IMR-90 (cell line): Measurements from ENCODE around the gene AKAP13. TPM values are rescaled to one million over a fixed set of nuclear protein-coding genes. Genes with fewer than 3 reads are reported as not detected.

Source experiments
- ATAC-seq: fragments of 200-7000 bp; cut with Tn5 transposase; 2 replicates; pipeline ENCODE4 v1.9.1; 2020; ENCODE audit warnings: low read depth, mild to moderate bottlenecking, moderate library complexity
- BruUV-seq: library from RNA; stranded (reverse); fragments of 400-500 nt; replicated peaks from 2 replicates; lab custom pipeline; 2021; lab: Mats Ljungman, UMichigan
- CTCF ChIA-PET: fragments of 300-600 bp; formaldehyde crosslinking; extraction: SDS; loops from one replicate; lab custom pipeline; 2021; ENCODE audit warnings: antibody characterized with exemption; lab: Yijun Ruan, JAX
- POLR2A ChIA-PET: fragments of 300-600 bp; sonication (Branson Sonifier 250); formaldehyde crosslinking; loops from one replicate; lab custom pipeline; 2022; ENCODE audit warnings: antibody characterized with exemption; ENCODE audit not compliant: unreplicated experiment; lab: Charles Lee
- DNase-seq: peaks from one replicate; pipeline ENCODE4 v3.0.0; 2013
- H2AFZ ChIP-seq: replicated peaks from 2 replicates; pipeline ENCODE3; 2013; ENCODE audit warnings: low read length, mild to moderate bottlenecking; ENCODE audit not compliant: poor library complexity
- H2AK5ac ChIP-seq: 2 replicates; pipeline ENCODE4 v1.6.1; 2013; ENCODE audit warnings: low read depth, low read length, inconsistent platforms
- H2AK9ac ChIP-seq: replicated peaks from 2 replicates; pipeline ENCODE3; 2013; ENCODE audit warnings: mild to moderate bottlenecking, low read depth, low read length, moderate library complexity; ENCODE audit not compliant: poor library complexity
- H2BK120ac ChIP-seq: 2 replicates; pipeline ENCODE4 v1.6.1; 2013; ENCODE audit warnings: low read depth, low read length, inconsistent platforms
- H2BK15ac ChIP-seq: 3 replicates; pipeline ENCODE4 v1.6.1; 2013; ENCODE audit warnings: low read depth, low read length, inconsistent platforms
- H2BK20ac ChIP-seq: 2 replicates; pipeline ENCODE4 v1.6.1; 2013; ENCODE audit warnings: low read depth, mild to moderate bottlenecking, inconsistent platforms, low read length, moderate library complexity
- H2BK5ac ChIP-seq: 2 replicates; pipeline ENCODE4 v1.6.1; 2013; ENCODE audit warnings: mild to moderate bottlenecking, low read depth, low read length, inconsistent platforms; ENCODE audit not compliant: poor library complexity, severe bottlenecking
- H3K14ac ChIP-seq: replicated peaks from 2 replicates; pipeline ENCODE4 v1.6.1; 2013; ENCODE audit warnings: low read depth, low read length, inconsistent platforms
- H3K18ac ChIP-seq: 2 replicates; pipeline ENCODE4 v1.6.1; 2013; ENCODE audit warnings: low read depth, low read length, control low read depth
- H3K23ac ChIP-seq: 2 replicates; pipeline ENCODE4 v1.6.1; 2013; ENCODE audit warnings: low read depth, low read length, inconsistent platforms
- H3K27ac ChIP-seq: 2 replicates; pipeline ENCODE4 v1.5.1; 2013; ENCODE audit warnings: mild to moderate bottlenecking, control low read depth, low read length; ENCODE audit not compliant: insufficient read depth
- H3K27me3 ChIP-seq: 2 replicates; pipeline ENCODE4 v1.6.1; 2013; ENCODE audit warnings: low read length; ENCODE audit not compliant: control insufficient read depth, insufficient read depth
- H3K36me3 ChIP-seq: 2 replicates; pipeline ENCODE4 v1.6.1; 2013; ENCODE audit warnings: low read length, mixed read lengths; ENCODE audit not compliant: control insufficient read depth, insufficient read depth
- H3K4ac ChIP-seq: 2 replicates; pipeline ENCODE4 v1.6.1; 2013; ENCODE audit warnings: low read depth, low read length, inconsistent platforms
- H3K4me1 ChIP-seq: 2 replicates; pipeline ENCODE4 v1.6.1; 2013; ENCODE audit warnings: low read length, mixed read lengths; ENCODE audit not compliant: control insufficient read depth, insufficient read depth
- H3K4me2 ChIP-seq: 2 replicates; pipeline ENCODE4 v1.6.1; 2013; ENCODE audit warnings: low read depth, mild to moderate bottlenecking, control low read depth, low read length, moderate library complexity
- H3K4me3 ChIP-seq: 2 replicates; pipeline ENCODE4 v1.5.1; 2013; ENCODE audit warnings: low read depth, mild to moderate bottlenecking, control low read depth, low read length, moderate library complexity; ENCODE audit not compliant: insufficient read depth
- H3K56ac ChIP-seq: 2 replicates; pipeline ENCODE4 v1.6.1; 2013; ENCODE audit warnings: low read length, inconsistent platforms; ENCODE audit not compliant: insufficient read depth; ENCODE audit errors: extremely low read depth
- H3K79me1 ChIP-seq, 2 experiments: 2 replicates each; pipeline ENCODE4 v1.6.1; 2013; ENCODE audit warnings: low read length in 2 of 2, inconsistent platforms in 1 of 2, low read depth in 1 of 2
- H3K9ac ChIP-seq: 2 replicates; pipeline ENCODE4 v1.6.1; 2013; ENCODE audit warnings: low read depth, low read length, control low read depth
- H3K9me1 ChIP-seq: 2 replicates; pipeline ENCODE4 v1.6.1; 2013; ENCODE audit warnings: low read length, inconsistent platforms; ENCODE audit not compliant: insufficient read depth
- H3K9me3 ChIP-seq: 2 replicates; pipeline ENCODE4 v1.6.1; 2013; ENCODE audit warnings: low read length; ENCODE audit not compliant: control insufficient read depth, insufficient read depth
- H4K20me1 ChIP-seq: 2 replicates; pipeline ENCODE4 v1.6.1; 2013; ENCODE audit warnings: low read length, inconsistent platforms; ENCODE audit not compliant: insufficient read depth
- H4K5ac ChIP-seq: 2 replicates; pipeline ENCODE4 v1.6.1; 2013; ENCODE audit warnings: mild to moderate bottlenecking, low read depth, low read length, control low read depth
- H4K8ac ChIP-seq, 2 experiments: 2 replicates each; pipeline ENCODE4 v1.6.1; 2013; ENCODE audit warnings: low read depth in 2 of 2, low read length in 2 of 2, control low read depth in 1 of 2, inconsistent platforms in 1 of 2
- H4K91ac ChIP-seq: 2 replicates; pipeline ENCODE4 v1.6.1; 2013; ENCODE audit warnings: low read depth, low read length, inconsistent platforms; ENCODE audit not compliant: insufficient read depth
- CEBPB ChIP-seq: IDR thresholded peaks from 2 replicates; pipeline ENCODE4 v1.6.1; 2012; ENCODE audit warnings: low read depth, low read length, improper control_type of control experiment
- CHD1 ChIP-seq: IDR thresholded peaks from 2 replicates; pipeline ENCODE4 v1.6.1; 2012; ENCODE audit warnings: low read depth, low read length, improper control_type of control experiment
- CTCF ChIP-seq: conservative IDR thresholded peaks from 2 replicates; pipeline ENCODE4 v1.5.1; 2012; ENCODE audit warnings: mild to moderate bottlenecking, low read depth, low read length, improper control_type of control experiment
- MAFK ChIP-seq: IDR thresholded peaks from 2 replicates; pipeline ENCODE4 v1.6.1; 2012; ENCODE audit warnings: low read depth, low read length, improper control_type of control experiment
- MAZ ChIP-seq: IDR thresholded peaks from 2 replicates; pipeline ENCODE4 v1.6.1; 2012; ENCODE audit warnings: low read depth, mild to moderate bottlenecking, low read length, improper control_type of control experiment, moderate library complexity, borderline replicate concordance
- MXI1 ChIP-seq: IDR thresholded peaks from 2 replicates; pipeline ENCODE4 v1.6.1; 2012; ENCODE audit warnings: low read depth, mild to moderate bottlenecking, low read length, moderate library complexity, borderline replicate concordance
- NFE2L2 ChIP-seq: fragments of 150-350 bp; IDR thresholded peaks from 2 replicates; pipeline ENCODE4 v1.6.1; 2016; ENCODE audit warnings: low read depth, mild to moderate bottlenecking, low read length
- POLR2A ChIP-seq: IDR thresholded peaks from 2 replicates; pipeline ENCODE4 v1.6.1; 2012; ENCODE audit warnings: mild to moderate bottlenecking, low read depth, low read length
- RAD21 ChIP-seq: IDR thresholded peaks from 2 replicates; pipeline ENCODE4 v1.6.1; 2012; ENCODE audit warnings: low read length, improper control_type of control experiment
- USF2 ChIP-seq: fragments of 150-350 bp; IDR thresholded peaks from 2 replicates; pipeline ENCODE4 v1.6.1; 2017; ENCODE audit warnings: mild to moderate bottlenecking, antibody characterized with exemption, low read length, low read depth
- WGBS, 2 experiments: methylation state at CpG; one replicate each; pipeline versions ENCODE4 v1.1.5 to v1.1.7; 2013; ENCODE audit warnings: missing lambda C conversion rate in 2 of 2; ENCODE audit not compliant: insufficient read length in 1 of 2; ENCODE audit errors: extremely low coverage in 2 of 2; 5-methylcytosine and 5-hydroxymethylcytosine counted together
- dilution Hi-C: fragments of 300-500 bp; cut with HindIII; formaldehyde crosslinking; loops from one replicate; pipeline ENCODE4 v1.14.3; 2018; ENCODE audit warnings: low sequenced_read_pairs; ENCODE audit not compliant: unreplicated experiment
- in situ Hi-C: fragments of 300-500 bp; cut with MboI; formaldehyde crosslinking; loops from 3 replicates; pipeline ENCODE4 v1.14.3; 2019; ENCODE audit warnings: low sequenced_read_pairs, inconsistent platforms, mixed read lengths
- intact Hi-C: fragments of 100-400 bp; cut with micrococcal nuclease; formaldehyde crosslinking; loops from 2 replicates; pipeline ENCODE4 v1.10.0; 2022
- polyA plus RNA-seq, 3 experiments: library from polyadenylated mRNA; depleted of rRNA; stranded (reverse); fragments of >200 nt; gene quantifications; 2 replicates each; pipeline ENCODE4 v1.2.3, GENCODE V29; 2012; ENCODE audit warnings: low replicate concordance in 1 of 3
- total RNA-seq: library from RNA; depleted of rRNA; stranded (reverse); fragments of >200 nt; gene quantifications from 2 replicates; pipeline ENCODE4 v1.2.3, GENCODE V29; 2012

Gene AKAP13
- total and polyA plus RNA-seq, 2 of the 4 experiments (the other 2 are of a cell fraction), result 10.4 to 46.4 TPM

DNA sequence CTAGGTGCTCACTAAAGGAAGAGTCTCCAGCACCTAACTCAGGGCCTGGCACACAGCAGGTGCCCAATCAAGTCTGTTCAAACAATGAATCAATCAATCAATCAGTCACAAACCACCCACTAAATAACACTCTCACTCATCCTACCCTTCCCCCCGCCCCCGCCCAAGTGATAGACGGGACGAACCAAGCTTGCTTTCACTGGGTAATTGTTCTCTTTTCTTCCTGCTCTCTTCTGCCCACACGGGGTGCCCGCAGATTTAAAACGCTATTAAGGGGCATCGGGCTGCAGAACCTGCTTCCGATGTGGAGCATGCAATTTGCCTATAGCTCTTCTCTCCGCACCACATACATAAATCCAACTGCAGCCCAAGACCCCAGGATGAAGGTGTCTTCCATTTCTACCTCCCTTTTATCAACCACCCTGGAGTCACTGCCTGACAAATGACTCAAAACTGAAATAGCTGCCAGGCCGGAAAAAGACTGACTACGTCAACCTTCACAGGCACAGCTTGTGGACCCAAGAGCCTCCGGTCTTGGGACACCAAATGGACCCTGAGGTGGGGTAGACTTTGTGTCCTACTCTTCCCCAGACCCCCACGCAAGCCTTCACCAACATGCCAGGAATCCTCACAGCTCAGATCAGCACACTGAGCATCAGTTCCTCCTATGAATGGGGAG, 412.6 kb downstream of the AKAP13 start:
- ChIA-PET CTCF (no interaction called here), POLR2A (no interaction called here)
- H4K8ac ChIP-seq, result no peak overlapping the region
- no peak overlapping the region for H2AK5ac ChIP-seq
- no peak overlapping the region for H2BK120ac ChIP-seq
- in situ Hi-C loops (no loop called here), dilution Hi-C loops (no loop called here), intact Hi-C loops (loop anchor here (5.0 to 10.0 kb wide), 2 partner anchors 51 to 178 kb away; no protein-coding TSS in a partner anchor)
- no peak overlapping the region for H2BK20ac ChIP-seq
- H4K20me1 ChIP-seq, result peaks cover 18% of the 10 kb centered on the region; the same call in 1 of the 2 replicates
- H3K9me1 ChIP-seq, result peaks cover 19% of the 10 kb centered on the region
- H3K56ac ChIP-seq, result no peak overlapping the region
- H3K4me1 ChIP-seq, result peaks cover 11% of the 10 kb centered on the region
- no peak overlapping the region for H3K27ac ChIP-seq
- H3K4me3 ChIP-seq, result peak overlapping the region; percentile 61; the same call in 1 of the 2 replicates
- no peak for DNase-seq
- peak overlapping the region; percentile 60 for H2AK9ac ChIP-seq
- H3K36me3 ChIP-seq, result no peaks in the 10 kb centered on the region
- H3K9me3 ChIP-seq, result no peaks in the 10 kb centered on the region
- peak overlapping the region; percentile 47 for H2AFZ ChIP-seq
- H3K14ac ChIP-seq, result no peak overlapping the region
- H3K79me1 ChIP-seq, result peaks cover 30 to 45% of the 10 kb centered on the region in 2 experiments; a peak in 3 of 4 replicates
- H3K9ac ChIP-seq, result peak overlapping the region; percentile 52
- no CpG with 5 or more reads among the region's 14 CpGs for WGBS, 2 experiments
- no peak overlapping the region for H3K18ac ChIP-seq
- H2BK5ac ChIP-seq, result no peak overlapping the region
- TF ChIP-seq USF2 (no peak), CTCF (no peak), POLR2A (no peak), NFE2L2 (no peak), MXI1 (no peak), MAFK (no peak), CEBPB (no peak), CHD1 (no peak), MAZ (no peak), RAD21 (no peak)
- peak overlapping the region; percentile 84 for H3K4me2 ChIP-seq
- H3K4ac ChIP-seq, result peak overlapping the region; percentile 20; the same call in 1 of the 2 replicates
- no peak overlapping the region for H4K5ac ChIP-seq
- H3K27me3 ChIP-seq, result no peaks in the 10 kb centered on the region
- H3K23ac ChIP-seq, result peak overlapping the region; percentile 66
- no TSS peak for BruUV-seq
- H4K91ac ChIP-seq, result no peak overlapping the region
- no peak overlapping the region for H2BK15ac ChIP-seq
- ATAC-seq, result no peak
